ENCODE results near the gene CTNND2.

CTNND2 gene

GRCh38 chr5:11164531-11165294 lies 739.5 kb downstream of the CTNND2 start:
- TF ChIP-seq, protein P1, sequence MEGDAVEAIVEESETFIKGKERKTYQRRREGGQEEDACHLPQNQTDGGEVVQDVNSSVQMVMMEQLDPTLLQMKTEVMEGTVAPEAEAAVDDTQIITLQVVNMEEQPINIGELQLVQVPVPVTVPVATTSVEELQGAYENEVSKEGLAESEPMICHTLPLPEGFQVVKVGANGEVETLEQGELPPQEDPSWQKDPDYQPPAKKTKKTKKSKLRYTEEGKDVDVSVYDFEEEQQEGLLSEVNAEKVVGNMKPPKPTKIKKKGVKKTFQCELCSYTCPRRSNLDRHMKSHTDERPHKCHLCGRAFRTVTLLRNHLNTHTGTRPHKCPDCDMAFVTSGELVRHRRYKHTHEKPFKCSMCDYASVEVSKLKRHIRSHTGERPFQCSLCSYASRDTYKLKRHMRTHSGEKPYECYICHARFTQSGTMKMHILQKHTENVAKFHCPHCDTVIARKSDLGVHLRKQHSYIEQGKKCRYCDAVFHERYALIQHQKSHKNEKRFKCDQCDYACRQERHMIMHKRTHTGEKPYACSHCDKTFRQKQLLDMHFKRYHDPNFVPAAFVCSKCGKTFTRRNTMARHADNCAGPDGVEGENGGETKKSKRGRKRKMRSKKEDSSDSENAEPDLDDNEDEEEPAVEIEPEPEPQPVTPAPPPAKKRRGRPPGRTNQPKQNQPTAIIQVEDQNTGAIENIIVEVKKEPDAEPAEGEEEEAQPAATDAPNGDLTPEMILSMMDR (IDR thresholded peaks at IDR 0.05) = no peak

- TF ChIP-seq, protein P1 (IDR thresholded peaks at IDR 0.05) = no peak
Measured at GRCh38 chr5:11157132-11157531, 747.1 kb downstream of the CTNND2 start.

GRCh38 chr5:11153670-11154382 lies 750.4 kb downstream of the CTNND2 start:
- TF ChIP-seq, protein P1 (IDR thresholded peaks at IDR 0.05) = no peak

GRCh38 chr5:11152368-11152767 lies 751.9 kb downstream of the CTNND2 start:
- TF ChIP-seq, protein P1 (IDR thresholded peaks at IDR 0.05) = no peak

- TF ChIP-seq, protein P1 (IDR thresholded peaks at IDR 0.05) = no peak
Measured at GRCh38 chr5:11150976-11151375, 753.3 kb downstream of the CTNND2 start.

DNA sequence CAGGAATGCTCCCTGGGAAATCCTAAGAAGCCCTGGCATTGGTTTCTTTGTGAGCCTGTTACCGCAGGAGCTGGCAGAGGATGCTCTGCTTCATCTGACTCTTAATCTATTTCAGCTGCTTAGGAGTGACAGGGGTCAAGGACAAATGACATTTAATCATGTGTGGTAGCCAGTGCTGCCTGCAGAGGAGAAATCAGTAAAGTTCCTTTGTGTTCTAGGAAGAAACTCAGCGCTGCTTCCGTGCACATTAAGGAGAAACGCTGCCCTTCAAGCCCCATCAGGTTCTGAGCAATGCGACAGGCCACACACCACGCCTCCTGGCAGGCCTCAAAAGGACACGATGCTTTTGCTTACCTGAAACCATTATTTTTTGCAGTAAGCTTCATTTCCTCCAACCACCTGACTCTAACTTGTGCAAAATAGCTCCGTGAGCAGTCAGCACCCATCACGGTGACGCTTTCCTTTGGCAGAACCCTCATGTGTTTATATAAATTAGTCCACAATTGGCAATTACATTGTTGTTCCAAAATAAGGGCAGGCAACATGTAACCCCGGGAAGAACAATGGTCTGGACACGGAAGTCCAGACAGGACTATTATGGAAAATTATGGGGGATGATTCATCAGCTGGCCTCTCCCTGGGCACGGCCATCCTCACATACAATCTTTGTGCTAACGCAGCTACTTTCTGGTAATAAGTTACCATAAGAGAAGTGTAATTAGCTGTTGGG lies 755.3 kb downstream of the CTNND2 start:
- TF ChIP-seq, protein P1 (IDR thresholded peaks at IDR 0.05) = no peak

- TF ChIP-seq, protein P1 (IDR thresholded peaks at IDR 0.05) = no peak
Measured at GRCh38 chr5:11146171-11146570, 758.1 kb downstream of the CTNND2 start.

All from LNCAP (cell line).